Measurements from ENCODE around the gene MARCHF6.
A peak's percentile ranks its signal among the peaks of the same experiment; 100 is the strongest.

The MARCHF6 gene

GRCh38 chr5:10348258-10348657, 5.2 kb upstream of the MARCHF6 start:
- no peak overlapping the region for H3K4me3 ChIP-seq (ENCODE audit: low read depth, low read length)
- TF ChIP-seq CTCF (IDR thresholded peaks at IDR 0.05; ENCODE audit: low read depth, low read length): no peak
- no peak for TF ChIP-seq POLR2A (IDR thresholded peaks at IDR 0.05; ENCODE audit: extremely low read depth, insufficient read length)
- no peak for TF ChIP-seq MYC (IDR thresholded peaks at IDR 0.05; ENCODE audit: low read depth, low read length)
- TF ChIP-seq MAX (IDR thresholded peaks at IDR 0.05; ENCODE audit: low read depth, low read length): no peak
- no peak for DNase-seq (ENCODE audit: low read depth)

GRCh38 chr5:10351199-10351905, 2.1 kb upstream of the MARCHF6 start:
- H3K4me3 ChIP-seq (ENCODE audit: low read depth, low read length): no peak overlapping the region
- TF ChIP-seq CTCF (IDR thresholded peaks at IDR 0.05; ENCODE audit: low read depth, low read length) (no peak), MAX (IDR thresholded peaks at IDR 0.05; ENCODE audit: low read depth, low read length) (no peak), POLR2A (IDR thresholded peaks at IDR 0.05; ENCODE audit: extremely low read depth, insufficient read length) (no peak), MYC (IDR thresholded peaks at IDR 0.05; ENCODE audit: low read depth, low read length) (no peak)
- peak; percentile 31 for DNase-seq (ENCODE audit: low read depth)

GRCh38 chr5:10351919-10352318, 1.6 kb upstream of the MARCHF6 start:
- no peak for TF ChIP-seq MYC (IDR thresholded peaks at IDR 0.05; ENCODE audit: low read depth, low read length)
- H3K4me3 ChIP-seq (ENCODE audit: low read depth, low read length): peak overlapping the region; percentile 95
- no peak for DNase-seq (ENCODE audit: low read depth)

- peak overlapping the region; percentile 95 for H3K4me3 ChIP-seq (ENCODE audit: low read depth, low read length)
- peak; percentile 97 for DNase-seq (ENCODE audit: low read depth)
- peak; percentile 93; the same call in 1 of the 2 replicates for TF ChIP-seq MAX (IDR thresholded peaks at IDR 0.05; ENCODE audit: low read depth, low read length)
- no peak for TF ChIP-seq MYC (IDR thresholded peaks at IDR 0.05; ENCODE audit: low read depth, low read length)
- no peak for TF ChIP-seq POLR2A (IDR thresholded peaks at IDR 0.05; ENCODE audit: extremely low read depth, insufficient read length)
- no peak for TF ChIP-seq CTCF (IDR thresholded peaks at IDR 0.05; ENCODE audit: low read depth, low read length)
These were observed 860 bp upstream of the MARCHF6 start for GRCh38 chr5:10352430-10353240.

- TF ChIP-seq MYC (IDR thresholded peaks at IDR 0.05; ENCODE audit: low read depth, low read length) (peak; percentile 8; the same call in 1 of the 2 replicates), POLR2A (IDR thresholded peaks at IDR 0.05; ENCODE audit: extremely low read depth, insufficient read length) (no peak)
These were observed 765 bp downstream of the MARCHF6 start for GRCh38 chr5:10354048-10354872.

GRCh38 chr5:10355071-10355889, 1.8 kb downstream of the MARCHF6 start:
- peak overlapping the region; percentile 95 for H3K4me3 ChIP-seq (ENCODE audit: low read depth, low read length)

More at GRCh38 chr5:10354048-10354872, 765 bp downstream of the MARCHF6 start:
- peak overlapping the region; percentile 95 for H3K4me3 ChIP-seq (ENCODE audit: low read depth, low read length)
- peak; percentile 77 for DNase-seq (ENCODE audit: low read depth)

More at GRCh38 chr5:10355071-10355889, 1.8 kb downstream of the MARCHF6 start:
- no peak for TF ChIP-seq CTCF (IDR thresholded peaks at IDR 0.05; ENCODE audit: low read depth, low read length)
- TF ChIP-seq MAX (IDR thresholded peaks at IDR 0.05; ENCODE audit: low read depth, low read length): no peak
- no peak for TF ChIP-seq POLR2A (IDR thresholded peaks at IDR 0.05; ENCODE audit: extremely low read depth, insufficient read length)
- no peak for TF ChIP-seq MYC (IDR thresholded peaks at IDR 0.05; ENCODE audit: low read depth, low read length)
- DNase-seq (ENCODE audit: low read depth): peak; percentile 44

All from NB4 (cell line).